GM18511 (cell line): ENCODE measurements around the gene AFF2.
A peak's percentile ranks its signal among the peaks of the same experiment; 100 is the strongest.

Experiments
- ATAC-seq: cut with Tn5 transposase; IDR thresholded peaks from one replicate; pipeline ENCODE4 v1.9.1; 2021; ENCODE audit warnings: mild to moderate bottlenecking, moderate library complexity; ENCODE audit not compliant: unreplicated experiment

Gene AFF2

DNA sequence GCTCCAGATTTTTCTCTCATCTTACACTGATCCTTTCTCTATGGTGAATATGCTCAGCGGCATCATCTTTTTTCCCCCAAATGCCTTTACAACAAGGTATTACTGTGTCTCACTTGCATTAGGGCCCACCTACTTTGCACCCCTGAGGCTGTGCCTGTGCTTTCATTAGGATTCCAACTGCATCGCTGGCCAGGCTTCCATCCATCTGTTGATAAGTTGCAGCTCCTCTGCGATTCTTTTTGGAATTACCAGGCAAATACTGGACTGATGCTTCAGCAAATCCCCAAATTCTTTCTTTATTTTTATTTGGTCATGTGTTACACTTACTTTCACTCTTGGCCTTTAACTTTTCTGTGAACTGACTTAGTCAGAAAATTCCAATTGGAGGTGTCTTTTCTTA, 77.3 kb downstream of the AFF2 start:
- no peak for ATAC-seq

DNA sequence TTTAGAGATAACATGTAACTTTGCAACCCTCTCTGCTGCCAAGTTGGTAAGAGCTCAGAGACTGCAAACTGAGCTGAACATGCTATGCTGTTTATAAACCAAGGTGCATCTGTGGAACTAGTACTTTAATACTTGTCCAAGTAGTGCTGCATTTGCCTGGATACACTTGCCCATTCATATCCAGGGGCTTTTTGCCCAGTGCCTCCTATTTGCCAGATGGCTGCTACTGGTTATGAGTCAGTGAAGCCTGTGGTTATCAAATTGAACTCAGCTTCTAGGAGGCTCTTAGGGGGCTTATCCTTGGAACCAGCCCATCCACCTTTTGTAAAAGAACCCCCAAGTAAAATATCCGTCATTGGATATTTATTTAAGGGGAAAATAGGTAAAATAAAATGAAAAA, 79.6 kb downstream of the AFF2 start:
- ATAC-seq, result no peak

- no peak for ATAC-seq
Measured at GRCh38 chrX:148582353-148582752, 81.9 kb downstream of the AFF2 start.

GRCh38 chrX:148588649-148589310, 88.4 kb downstream of the AFF2 start:
- ATAC-seq, result peak; percentile 57

- ATAC-seq, result no peak
Measured at GRCh38 chrX:148592595-148592994, 92.2 kb downstream of the AFF2 start.

- no peak for ATAC-seq
Measured at GRCh38 chrX:148593146-148593545, 92.7 kb downstream of the AFF2 start.

DNA sequence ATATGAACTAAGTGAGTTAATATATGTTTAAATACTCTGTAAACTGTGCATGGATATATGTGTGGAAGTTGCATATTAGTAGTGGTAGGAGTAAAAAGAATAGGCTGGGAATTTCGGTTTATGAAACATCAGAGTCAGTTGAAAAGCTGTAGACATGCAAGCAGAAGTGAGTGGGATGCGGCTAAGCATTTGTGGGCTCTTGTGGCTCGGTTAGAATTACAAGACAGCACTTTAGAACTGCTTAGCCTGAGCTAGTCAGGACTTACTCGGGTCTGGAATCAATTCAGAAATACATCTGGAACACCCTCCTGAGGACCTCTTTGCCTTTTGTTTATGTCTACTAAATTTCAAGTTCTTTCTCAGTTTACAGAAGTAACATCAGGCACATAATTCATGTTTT, 93.6 kb downstream of the AFF2 start:
- ATAC-seq, result no peak

DNA sequence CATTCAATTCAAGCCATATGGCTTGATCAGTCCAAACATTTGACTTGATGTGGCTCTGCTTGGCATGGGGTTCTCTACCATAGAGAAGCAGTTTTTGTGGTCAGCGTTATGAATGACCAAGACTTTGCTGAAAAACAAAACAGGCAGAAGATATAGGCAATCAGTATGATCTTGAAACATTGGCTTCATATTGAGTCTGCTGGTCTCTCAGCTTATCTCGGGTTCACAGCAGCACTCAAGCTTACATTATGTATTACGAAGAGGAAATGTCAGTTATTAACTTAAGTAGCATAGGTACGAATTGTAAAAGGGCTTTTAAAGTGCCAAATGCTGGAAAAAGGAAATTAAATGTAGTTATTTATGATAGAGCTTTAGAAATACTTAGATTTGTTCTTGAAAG, 99.0 kb downstream of the AFF2 start:
- ATAC-seq, result no peak

DNA sequence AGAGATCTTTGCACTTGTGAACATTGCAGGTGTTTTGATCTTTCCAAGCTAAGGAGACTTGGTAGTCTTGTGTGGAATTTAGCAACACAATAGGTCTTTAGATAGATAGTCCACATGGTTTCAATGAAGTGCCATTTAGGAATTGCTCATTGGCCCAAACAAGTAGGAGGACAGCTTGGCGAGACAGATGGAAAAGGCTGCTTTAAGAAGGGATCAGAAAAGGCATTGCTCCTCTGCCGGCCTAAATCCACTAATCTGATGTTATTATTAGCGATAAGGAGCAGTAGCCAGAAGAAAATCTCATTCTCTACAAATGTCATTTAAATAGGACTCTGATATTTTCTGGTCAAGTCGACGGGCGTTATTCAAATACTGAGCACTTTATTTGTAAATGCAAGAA, 99.7 kb downstream of the AFF2 start:
- ATAC-seq, result no peak

- no peak for ATAC-seq
Measured at GRCh38 chrX:148600581-148600980, 100.2 kb downstream of the AFF2 start.

DNA sequence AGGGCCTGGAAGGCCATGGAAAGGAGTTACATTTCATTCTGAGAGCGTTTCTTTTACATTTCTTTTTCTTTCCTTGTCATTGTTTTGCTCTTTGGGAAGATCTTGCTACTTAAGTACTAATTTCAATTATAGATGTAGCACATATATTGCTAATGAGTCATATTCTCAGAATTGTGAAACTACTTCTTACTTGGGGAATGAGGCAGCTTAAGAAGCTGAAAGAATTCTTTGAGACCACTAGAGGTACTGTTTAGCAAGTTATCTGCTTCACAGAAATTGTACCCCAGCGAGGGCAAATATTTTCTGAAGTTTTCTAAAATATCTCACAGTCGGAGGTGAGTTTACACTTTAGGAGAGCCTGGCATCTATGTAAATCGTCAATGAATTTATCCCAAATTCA, 100.6 kb downstream of the AFF2 start:
- ATAC-seq, result peak; percentile 46

GRCh38 chrX:148609515-148610327, 109.3 kb downstream of the AFF2 start:
- peak; percentile 83 for ATAC-seq

DNA sequence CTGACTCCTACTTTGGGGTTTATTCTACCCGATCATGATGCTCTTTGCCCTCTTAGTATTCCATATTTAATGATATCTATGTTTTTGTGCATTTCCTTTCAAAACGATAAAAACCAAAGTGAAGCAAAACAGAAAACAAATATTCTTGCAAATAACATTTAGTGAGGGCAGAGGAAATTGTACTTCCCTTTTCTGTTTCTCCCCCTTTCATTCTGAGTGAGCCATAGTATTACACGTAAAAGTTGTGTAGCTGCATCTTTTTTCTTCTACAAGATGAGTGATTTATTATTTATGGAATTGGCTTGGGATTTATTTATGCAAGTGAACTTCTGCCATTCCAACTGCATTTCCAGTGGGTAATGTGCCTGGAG, 109.9 kb downstream of the AFF2 start:
- peak; percentile 72 for ATAC-seq

DNA sequence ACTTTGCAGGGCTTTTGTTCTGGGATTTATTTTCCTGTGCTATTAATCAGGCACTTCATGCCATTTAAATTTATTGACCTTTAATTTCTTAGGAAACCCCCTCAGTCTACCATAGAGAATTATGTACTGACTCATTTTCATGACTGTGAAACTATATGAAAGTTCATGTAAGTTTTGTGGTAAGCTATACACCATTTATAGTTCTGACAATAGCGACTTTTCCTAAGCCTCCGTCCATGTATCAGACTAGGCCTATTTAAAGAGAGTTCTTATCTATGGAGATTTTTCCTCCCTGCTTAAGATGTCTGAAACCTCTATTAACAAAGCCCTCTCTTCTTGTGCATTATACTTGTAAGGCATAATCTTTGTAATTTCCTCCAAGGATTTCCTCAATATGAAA, 111.6 kb downstream of the AFF2 start:
- peak; percentile 43 for ATAC-seq

- ATAC-seq, result no peak
Measured at GRCh38 chrX:148612431-148612830, 112.0 kb downstream of the AFF2 start.

DNA sequence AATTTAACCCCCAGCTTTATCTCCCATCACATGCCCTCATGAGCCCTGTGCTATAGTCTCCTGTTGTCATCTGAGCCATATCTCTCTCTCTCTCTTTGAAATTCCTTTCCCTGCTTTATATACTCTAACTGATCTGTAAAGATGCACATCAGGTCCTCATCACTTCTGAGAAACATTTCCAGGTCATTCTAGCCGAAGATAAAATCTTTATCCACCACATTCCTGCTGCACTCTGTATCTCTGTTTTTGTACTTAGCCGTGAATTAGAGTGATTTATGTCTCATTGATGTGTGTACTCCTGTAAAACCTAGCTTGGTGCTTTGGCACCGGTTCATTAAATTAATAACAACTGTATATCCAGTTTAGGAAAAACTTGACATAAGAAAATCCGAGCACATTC, 113.2 kb downstream of the AFF2 start:
- ATAC-seq, result no peak

DNA sequence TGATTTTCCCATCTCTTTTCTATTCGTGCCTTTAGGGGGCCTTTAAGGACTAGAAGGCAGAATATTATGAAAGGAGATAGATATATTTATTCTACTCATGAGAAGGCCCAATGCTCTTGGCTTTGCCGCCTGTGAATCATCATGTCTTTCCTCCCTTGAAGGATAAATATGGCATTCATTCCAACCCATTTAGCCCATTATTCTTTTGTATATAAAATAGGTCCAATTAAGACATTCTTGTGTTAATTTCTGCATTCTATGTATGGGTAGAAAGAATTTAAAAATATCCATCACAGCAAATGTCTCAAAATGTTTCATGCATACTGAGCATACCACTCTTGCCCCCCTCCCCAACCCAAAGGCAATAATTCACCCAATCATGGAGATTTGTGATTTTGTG, 115.1 kb downstream of the AFF2 start:
- no peak for ATAC-seq

GRCh38 chrX:148618470-148619445, 118.3 kb downstream of the AFF2 start:
- ATAC-seq, result no peak

DNA sequence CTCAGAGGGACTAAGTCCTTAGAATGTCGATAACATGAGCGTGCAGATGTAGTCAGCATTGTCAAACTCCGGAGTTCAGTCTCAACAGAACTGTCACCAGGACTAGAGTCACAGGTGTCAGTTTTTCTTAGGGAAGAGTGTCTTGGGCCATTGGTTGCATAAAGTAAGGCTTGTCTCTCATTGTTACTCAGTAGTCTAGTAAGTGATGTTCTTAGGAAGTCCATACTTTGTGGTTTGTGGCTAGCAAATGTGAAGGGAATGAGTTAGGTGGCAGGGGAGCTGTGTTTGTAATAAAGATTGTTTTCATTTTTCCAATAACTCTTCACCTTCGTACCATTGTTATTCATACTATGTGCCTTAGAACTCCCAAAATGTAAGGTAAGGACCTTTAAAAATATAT, 119.6 kb downstream of the AFF2 start:
- no peak for ATAC-seq

GRCh38 chrX:148624951-148625474, 124.6 kb downstream of the AFF2 start:
- no peak for ATAC-seq

GRCh38 chrX:148628621-148629020, 128.2 kb downstream of the AFF2 start:
- no peak for ATAC-seq
